ENCODE measurements around the gene AOPEP.

Gene AOPEP

GRCh38 chr9:94903961-94904421 lies 177.5 kb downstream of the AOPEP start:
- Histone ChIP-seq H3K27ac (no peak overlapping the region), H2AFZ (no peak overlapping the region), H3K4me3 (ENCODE audit: low read depth, low read length) (no peak overlapping the region), H3K4me2 (ENCODE audit: low read length) (no peak overlapping the region), H3K36me3 (ENCODE audit: control insufficient read depth, insufficient read depth, low read length) (no peaks in the 10 kb centered on the region), H3K9ac (no peak overlapping the region), H3K27me3 (ENCODE audit: control insufficient read depth, insufficient read depth, low read length) (no peaks in the 10 kb centered on the region), H3K79me2 (no peaks in the 10 kb centered on the region), H3K4me1 (peaks cover 4% of the 10 kb centered on the region), H3K9me3 (ENCODE audit: control insufficient read depth, low read length) (no peaks in the 10 kb centered on the region)
- no peak for TF ChIP-seq CTCF (IDR thresholded peaks at IDR 0.05)

GRCh38 chr9:94904806-94905205 lies 178.3 kb downstream of the AOPEP start:
- Histone ChIP-seq H3K9ac (no peak overlapping the region), H3K4me1 (peaks cover 4% of the 10 kb centered on the region), H3K4me3 (ENCODE audit: low read depth, low read length) (no peak overlapping the region), H3K27ac (no peak overlapping the region), H3K36me3 (ENCODE audit: control insufficient read depth, insufficient read depth, low read length) (no peaks in the 10 kb centered on the region), H3K9me3 (ENCODE audit: control insufficient read depth, low read length) (no peaks in the 10 kb centered on the region), H3K27me3 (ENCODE audit: control insufficient read depth, insufficient read depth, low read length) (no peaks in the 10 kb centered on the region), H3K4me2 (ENCODE audit: low read length) (no peak overlapping the region), H3K79me2 (no peaks in the 10 kb centered on the region), H2AFZ (no peak overlapping the region)
- TF ChIP-seq CTCF (IDR thresholded peaks at IDR 0.05) = no peak

- no peaks in the 10 kb centered on the region for H3K36me3 ChIP-seq (ENCODE audit: control insufficient read depth, insufficient read depth, low read length)
- no peak overlapping the region for H3K9ac ChIP-seq
- no peak for TF ChIP-seq CTCF (IDR thresholded peaks at IDR 0.05)
- no peak overlapping the region for H3K27ac ChIP-seq
- no peaks in the 10 kb centered on the region for H3K79me2 ChIP-seq
- peaks cover 4% of the 10 kb centered on the region for H3K4me1 ChIP-seq
- H3K9me3 ChIP-seq (ENCODE audit: control insufficient read depth, low read length) = no peaks in the 10 kb centered on the region
- H3K4me2 ChIP-seq (ENCODE audit: low read length) = no peak overlapping the region
- no peak overlapping the region for H2AFZ ChIP-seq
- no peaks in the 10 kb centered on the region for H3K27me3 ChIP-seq (ENCODE audit: control insufficient read depth, insufficient read depth, low read length)
- no peak overlapping the region for H3K4me3 ChIP-seq (ENCODE audit: low read depth, low read length)
These were observed 179.1 kb downstream of the AOPEP start for GRCh38 chr9:94905606-94906005.

GRCh38 chr9:94906181-94906580 lies 179.7 kb downstream of the AOPEP start:
- H3K36me3 ChIP-seq (ENCODE audit: control insufficient read depth, insufficient read depth, low read length) = no peaks in the 10 kb centered on the region
- no peaks in the 10 kb centered on the region for H3K9me3 ChIP-seq (ENCODE audit: control insufficient read depth, low read length)
- no peaks in the 10 kb centered on the region for H3K79me2 ChIP-seq
- no peak for TF ChIP-seq CTCF (IDR thresholded peaks at IDR 0.05)
- no peak overlapping the region for H3K9ac ChIP-seq
- H3K4me2 ChIP-seq (ENCODE audit: low read length) = no peak overlapping the region
- H2AFZ ChIP-seq = no peak overlapping the region
- H3K4me1 ChIP-seq = peaks cover 4% of the 10 kb centered on the region
- H3K4me3 ChIP-seq (ENCODE audit: low read depth, low read length) = no peak overlapping the region
- no peaks in the 10 kb centered on the region for H3K27me3 ChIP-seq (ENCODE audit: control insufficient read depth, insufficient read depth, low read length)
- H3K27ac ChIP-seq = no peak overlapping the region

GRCh38 chr9:94906713-94907112 lies 180.2 kb downstream of the AOPEP start:
- TF ChIP-seq CTCF (IDR thresholded peaks at IDR 0.05) = no peak
- Histone ChIP-seq H3K79me2 (no peaks in the 10 kb centered on the region), H3K9me3 (ENCODE audit: control insufficient read depth, low read length) (no peaks in the 10 kb centered on the region), H3K4me3 (ENCODE audit: low read depth, low read length) (no peak overlapping the region), H3K36me3 (ENCODE audit: control insufficient read depth, insufficient read depth, low read length) (no peaks in the 10 kb centered on the region), H2AFZ (no peak overlapping the region), H3K4me2 (ENCODE audit: low read length) (no peak overlapping the region), H3K27me3 (ENCODE audit: control insufficient read depth, insufficient read depth, low read length) (no peaks in the 10 kb centered on the region), H3K9ac (no peak overlapping the region), H3K27ac (no peak overlapping the region), H3K4me1 (peaks cover 4% of the 10 kb centered on the region)
